Suprapubic skin (tissue), 4 donors: Measurements from ENCODE around the gene TSC22D3.

Source experiments
- CTCF ChIP-seq, 2 donors: fragments of 200-600 bp in 1 of 2; fragments of 450-650 bp in 1 of 2; sonication (generic) in 1 of 2; IDR thresholded peaks; one replicate each; pipeline ENCODE4 v1.5.1; 2016 to 2019; ENCODE audit warnings: antibody characterized with exemption in 2 of 2, mild to moderate bottlenecking in 1 of 2, moderate library complexity in 1 of 2
- POLR2A ChIP-seq, 2 donors: fragments of 450-650 bp; IDR thresholded peaks; one replicate each; pipeline ENCODE4 v1.6.1; 2017; ENCODE audit warnings: antibody characterized with exemption in 2 of 2, mild to moderate bottlenecking in 2 of 2, moderate library complexity in 2 of 2
- POLR2AphosphoS5 ChIP-seq, 3 donors: sonication (generic); formaldehyde crosslinking; IDR thresholded peaks; one replicate each; pipeline ENCODE4 v1.6.1; 2017; ENCODE audit warnings: antibody characterized with exemption in 3 of 3

GRCh38 chrX:107713203-107713542, 62.4 kb downstream of the TSC22D3 start:
- TF ChIP-seq CTCF (IDR thresholded peaks at IDR 0.05): no peak
- TF ChIP-seq POLR2AphosphoS5 (IDR thresholded peaks at IDR 0.05): no peak
- TF ChIP-seq POLR2A (IDR thresholded peaks at IDR 0.05): no peak
